Activated CD8-positive, alpha-beta memory T cell treated with anti-CD3 and anti-CD28 coated beads, Interleukin-2, amount 50 U/mL, for 24 hours (primary cell): ENCODE data around the gene PRKAA1.
A peak's percentile ranks its signal among the peaks of the same experiment; 100 is the strongest.

Experiments used
- DNase-seq: peaks from one replicate; pipeline ENCODE4 v3.0.0-alpha.2; 2020; ENCODE audit errors: extremely low read depth

The PRKAA1 gene

DNA sequence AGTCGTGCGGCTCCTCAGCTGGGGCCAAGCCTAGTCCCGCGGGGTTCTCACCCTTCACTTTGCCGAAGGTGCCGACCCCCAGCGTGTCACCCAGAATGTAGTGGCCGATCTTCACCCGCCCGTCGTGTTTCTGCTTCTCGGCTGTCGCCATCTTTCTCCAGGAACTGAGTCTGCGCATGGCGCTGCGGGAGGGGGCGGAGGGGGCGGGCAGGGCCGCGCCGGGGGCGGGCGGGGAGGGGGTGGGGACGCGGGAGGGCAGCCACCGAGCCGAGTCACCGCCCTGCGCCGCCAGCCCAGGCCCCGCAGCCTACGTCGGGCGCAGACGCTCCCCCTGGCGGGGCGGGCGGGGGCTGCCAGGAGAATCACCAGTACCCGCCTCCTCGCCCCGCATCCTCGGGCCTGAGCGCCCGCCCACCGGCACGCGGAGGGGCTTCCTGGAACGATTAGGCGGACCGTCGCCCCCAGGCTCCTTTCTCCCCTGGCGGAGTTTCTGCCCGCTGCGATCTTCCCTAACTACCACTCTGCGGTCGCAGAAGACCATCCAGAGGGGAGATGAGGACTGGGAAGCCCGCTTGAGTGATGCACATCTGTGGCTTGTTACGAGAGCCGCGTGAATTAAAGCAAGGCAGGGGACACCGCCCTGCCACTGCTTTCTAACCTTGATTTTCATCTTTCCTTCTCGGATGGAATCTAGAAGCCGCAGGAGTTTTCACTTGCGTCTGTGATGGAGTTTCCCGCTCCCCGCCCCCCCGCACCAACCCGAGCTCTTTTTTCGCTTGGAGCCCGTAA lies at the start of gene PRKAA1:
PRKAA1 (minus strand) TSS at position 363 of the 789 bp plus-strand sequence; CDS start at position 178, 185 bp downstream.
- DNase-seq, result peak; percentile 52

DNA sequence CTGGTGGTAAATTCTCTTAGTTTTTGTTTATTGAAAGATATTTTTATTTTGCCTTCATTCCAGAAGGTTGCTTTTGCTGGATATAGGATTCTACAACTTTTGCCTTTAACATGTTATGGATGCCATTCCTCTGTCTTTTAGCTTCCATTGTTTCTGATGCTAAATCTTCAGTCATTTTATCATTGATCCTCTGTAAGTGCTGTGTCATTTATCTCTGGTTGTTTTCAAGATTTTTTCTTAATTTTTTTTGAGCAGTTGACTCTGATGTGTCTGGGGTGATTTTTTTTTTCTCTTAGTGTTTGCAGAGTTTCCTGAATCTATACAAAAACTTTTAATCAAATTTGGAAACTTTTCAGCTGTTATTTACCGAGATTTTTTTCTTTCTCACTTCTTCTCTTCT lies 49.4 kb upstream of the PRKAA1 start:
- no peak for DNase-seq

DNA sequence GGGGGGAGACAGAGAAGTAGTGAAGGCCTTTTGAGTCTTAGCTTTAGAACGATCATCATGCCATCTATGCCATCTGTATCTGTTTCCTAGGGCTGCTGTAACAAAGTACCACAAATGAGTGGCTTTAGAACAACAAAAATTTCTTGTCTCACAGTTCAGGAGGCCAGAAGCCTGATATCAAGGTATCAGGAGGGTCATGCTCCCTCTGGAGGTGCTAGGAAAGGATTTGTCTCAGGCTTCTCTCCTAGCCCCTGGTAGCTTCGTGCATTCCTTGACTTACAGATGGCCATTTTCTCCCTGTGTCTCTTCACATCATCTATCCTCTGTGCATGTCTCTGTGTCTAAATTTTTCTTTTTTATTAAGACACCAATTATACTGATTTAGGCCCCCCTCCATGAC lies 48.2 kb upstream of the PRKAA1 start:
- DNase-seq, result no peak

DNA sequence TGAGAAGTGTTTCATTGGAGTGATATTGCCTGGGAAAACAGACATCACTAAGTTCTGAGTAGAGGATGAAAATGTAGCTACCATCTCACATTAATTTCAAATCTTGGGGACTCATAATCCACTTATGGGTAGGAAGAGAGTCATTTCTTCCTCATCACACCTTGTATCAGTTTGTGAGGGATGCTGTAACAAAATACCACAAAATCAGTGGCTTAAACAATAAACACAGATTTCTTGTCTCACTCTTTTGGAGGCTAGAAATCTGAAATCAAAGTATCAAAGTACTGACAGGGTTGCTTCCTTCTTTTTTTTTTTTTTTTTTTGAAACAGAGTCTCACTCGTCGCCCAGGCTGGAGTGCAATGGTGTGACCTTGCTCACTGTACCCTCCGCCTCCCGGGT lies 46.4 kb upstream of the PRKAA1 start:
- DNase-seq, result no peak

DNA sequence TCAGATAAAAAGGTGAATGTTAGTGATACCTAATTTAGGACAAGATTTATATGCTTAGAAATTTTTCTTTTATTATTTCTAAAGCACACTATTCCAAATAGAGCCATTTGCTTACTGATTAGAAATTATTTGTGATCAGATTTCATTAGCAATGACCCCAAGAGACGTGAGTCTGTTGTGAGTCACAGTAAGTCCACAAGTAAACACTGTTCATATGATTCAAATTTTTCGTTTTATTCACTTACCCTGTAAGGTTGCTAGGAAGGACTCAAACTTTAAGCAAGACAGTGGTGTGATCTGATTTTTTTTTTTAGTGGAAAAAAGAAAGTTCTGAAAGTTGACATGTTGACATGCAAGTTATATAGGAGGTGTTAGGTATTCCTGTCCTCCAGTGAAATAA lies 44.2 kb upstream of the PRKAA1 start:
- no peak for DNase-seq

DNA sequence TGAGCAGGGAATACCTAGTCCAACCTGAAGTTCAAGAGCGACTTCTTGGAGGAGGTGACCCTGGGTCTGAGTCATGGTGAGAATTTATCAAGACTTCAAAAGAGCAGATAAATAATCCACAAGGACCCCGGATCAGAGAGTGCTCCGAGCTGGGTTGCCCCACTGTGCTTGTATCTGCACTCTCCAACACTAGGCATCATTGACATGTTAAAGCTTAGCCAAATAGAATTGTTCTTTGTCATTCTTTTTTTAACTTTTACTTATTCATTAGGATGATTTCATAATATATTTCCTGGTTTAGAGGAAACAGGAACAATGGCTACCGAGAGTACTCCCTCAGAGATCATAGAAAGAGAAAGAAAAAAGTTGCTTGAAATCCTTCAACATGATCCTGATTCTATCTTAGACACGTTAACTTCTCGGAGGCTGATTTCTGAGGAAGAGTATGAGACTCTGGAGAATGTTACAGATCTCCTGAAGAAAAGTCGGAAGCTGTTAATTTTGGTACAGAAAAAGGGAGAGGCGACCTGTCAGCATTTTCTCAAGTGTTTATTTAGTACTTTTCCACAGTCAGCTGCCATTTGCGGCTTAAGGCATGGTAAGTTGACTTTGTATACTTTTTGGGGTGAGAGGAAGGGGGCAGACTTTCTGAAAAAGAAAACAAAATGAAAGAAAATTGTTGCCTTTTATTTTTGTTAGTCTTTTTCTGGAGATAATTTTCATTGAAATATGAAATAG lies 43.1 kb upstream of the PRKAA1 start, which contains the start of gene CARD6:
CARD6 (plus strand) TSS at position 300 of the 738 bp plus-strand sequence; CDS start at position 316, 16 bp downstream.
- DNase-seq, result no peak

DNA sequence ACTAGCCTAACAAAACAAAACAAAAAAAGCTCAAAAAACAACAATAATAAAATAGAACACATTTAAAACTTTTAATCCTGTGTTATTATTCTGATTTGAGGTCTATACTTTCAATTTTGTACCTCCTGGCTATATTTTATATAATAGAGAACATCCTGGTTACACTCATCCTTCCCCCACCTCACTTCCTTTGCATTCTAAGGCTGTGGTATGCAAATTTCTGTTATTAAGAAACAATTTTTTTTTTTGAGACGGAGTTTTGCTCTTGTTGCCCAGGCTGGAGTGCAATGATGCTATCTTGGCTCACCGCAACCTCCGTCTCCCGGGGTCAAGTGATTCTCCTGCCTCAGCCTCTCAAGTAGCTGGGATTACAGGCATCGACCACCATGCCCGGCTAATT lies 39.9 kb upstream of the PRKAA1 start:
- no peak for DNase-seq

DNA sequence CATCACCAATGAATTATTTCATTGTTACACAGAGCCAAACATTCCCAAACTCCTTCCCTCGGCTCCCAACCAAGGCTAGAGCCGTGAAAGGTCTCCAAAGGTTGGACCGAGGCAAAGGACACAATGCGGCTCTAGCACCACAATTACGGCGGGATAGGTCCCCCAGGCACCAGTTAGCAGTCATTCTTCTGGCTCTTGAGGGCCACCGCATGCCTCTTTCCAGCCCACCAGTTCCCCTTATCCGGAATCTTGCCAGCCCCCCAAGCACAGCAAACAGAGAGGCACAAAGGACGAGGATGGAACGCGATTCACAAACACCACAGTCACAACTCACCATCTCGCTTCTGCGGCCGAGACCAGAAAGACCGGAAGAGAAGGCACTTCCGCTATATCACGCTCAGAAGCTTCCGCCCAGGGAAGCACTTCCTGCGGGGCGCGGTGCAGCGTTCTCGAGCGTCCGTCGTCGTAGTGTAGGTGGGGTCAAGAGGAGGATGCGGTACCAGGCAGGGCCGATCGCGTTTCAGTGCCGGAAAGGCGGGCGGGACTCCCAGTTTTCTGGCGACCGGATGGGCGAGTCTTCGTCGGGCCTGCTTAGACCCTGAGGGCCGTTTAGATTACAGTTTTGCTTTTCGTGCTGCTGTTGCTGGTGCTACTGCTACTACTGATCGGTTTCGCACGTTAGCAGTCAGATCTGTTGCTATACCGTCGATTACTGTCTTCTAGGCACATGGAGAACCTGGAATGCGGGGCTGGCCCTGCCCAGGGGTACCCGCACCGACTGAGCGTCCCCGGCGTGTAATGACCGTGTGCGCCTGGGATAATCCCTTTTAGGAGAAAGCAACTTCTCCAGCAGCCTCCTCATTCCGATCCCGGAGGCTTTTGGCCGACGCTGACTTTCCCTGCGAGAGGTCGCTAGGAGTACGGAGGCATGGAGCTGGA lies 36.9 kb upstream of the PRKAA1 start, which contains the start of gene RPL37:
RPL37 (minus strand) TSS at position 374 of the 939 bp plus-strand sequence; CDS start at position 337, 37 bp downstream.
- peak; percentile 83 for DNase-seq

DNA sequence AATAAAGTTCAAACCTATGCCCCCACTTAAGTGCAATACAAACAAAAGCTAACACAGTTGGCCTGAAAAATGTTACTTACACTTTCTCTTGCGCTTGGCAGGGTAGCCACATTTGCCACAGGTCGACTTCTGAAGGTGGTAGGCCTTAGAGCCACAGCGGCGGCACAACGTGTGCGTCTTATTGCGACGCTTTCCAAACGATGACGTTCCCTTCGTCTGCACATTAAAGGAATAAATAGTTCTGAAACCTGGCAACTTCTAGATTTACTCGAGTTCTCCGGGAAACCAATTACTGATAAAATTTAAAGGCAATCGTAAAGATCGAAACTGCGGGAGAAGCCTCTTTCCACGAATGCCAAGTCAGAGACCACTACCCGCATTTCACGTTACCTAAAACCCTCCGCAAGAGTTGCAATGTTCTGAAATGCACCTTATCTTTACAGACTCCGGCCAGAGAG lies 36.2 kb upstream of the PRKAA1 start:
- DNase-seq, result no peak

DNA sequence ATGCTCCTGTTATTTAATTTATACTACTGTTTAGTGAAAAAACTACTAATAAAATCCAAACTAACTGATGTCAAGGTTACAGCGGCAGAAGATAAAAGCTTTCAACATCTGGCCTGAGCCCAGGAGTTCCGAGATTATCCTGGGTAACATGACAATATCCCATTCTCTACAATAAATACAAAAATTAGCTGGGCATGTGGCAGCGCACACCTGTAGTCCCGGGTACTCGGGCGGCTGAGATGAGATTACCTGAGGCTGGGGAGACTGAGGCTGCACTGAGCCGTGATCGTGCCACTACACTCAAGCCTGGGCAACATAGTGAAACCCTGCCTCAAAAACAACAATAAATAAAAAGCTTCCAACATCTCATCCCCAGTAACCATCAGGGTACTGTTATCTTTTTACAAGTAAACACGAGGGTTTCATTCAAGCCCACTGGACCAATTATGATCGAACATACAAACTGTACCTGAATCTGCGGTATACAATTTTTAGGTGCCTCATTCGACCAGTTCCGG lies 35.6 kb upstream of the PRKAA1 start:
- DNase-seq, result no peak

DNA sequence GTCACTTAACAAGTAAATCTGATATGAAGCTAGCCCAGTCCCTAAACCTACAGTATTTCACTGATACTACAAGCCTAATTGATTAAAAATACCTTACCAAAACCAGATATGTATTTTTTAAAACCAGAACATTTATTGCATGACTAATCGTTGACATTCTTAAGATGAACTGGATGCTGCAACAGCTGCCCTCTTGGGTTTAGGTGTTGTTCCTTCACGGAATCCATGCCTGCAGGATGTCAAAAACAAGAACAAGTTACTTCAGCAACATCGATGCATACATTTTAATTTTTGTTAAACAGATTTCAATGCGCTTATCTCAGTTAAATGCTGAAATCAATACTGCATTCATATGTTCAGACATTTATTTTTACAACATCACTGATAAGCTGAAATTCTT lies 34.2 kb upstream of the PRKAA1 start:
- no peak for DNase-seq

DNA sequence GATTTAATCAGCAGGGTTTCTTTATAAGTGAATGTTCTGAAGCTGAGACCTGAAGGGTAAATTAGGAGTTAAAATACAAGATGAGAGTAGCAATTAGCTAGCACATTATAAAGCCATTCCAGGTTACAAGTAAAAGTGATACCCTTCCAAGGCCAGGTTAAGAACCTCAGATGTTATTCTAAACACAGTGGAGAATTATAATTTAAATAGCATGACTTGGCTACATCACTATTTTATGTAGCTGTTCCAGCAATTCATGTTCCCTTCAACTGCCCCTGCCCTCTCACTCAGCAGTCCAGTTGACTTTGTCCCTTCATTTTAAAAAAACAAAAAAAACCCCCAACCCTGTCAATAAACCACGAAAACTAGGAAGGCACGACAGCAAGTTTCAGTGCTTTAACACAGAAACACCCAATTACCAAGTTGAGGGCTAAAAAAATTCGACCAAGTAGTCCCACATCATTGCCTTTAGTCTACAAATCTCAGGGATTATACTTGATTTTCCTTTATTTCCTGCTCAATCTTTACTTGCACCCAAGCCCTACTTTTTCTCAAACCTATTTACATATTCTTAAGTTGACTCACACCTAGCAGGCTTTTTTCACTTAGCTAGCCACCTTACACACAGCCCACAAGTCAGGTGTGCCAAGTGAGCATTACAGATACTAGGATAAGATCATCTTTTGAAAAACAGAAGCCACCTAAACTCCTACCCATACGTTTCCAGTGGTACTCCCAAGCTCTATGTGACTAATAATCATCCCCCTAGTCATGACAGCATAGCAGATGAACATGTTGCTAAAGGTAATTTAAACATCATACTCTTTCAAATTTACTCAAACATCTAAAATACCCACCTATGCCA lies 33.4 kb upstream of the PRKAA1 start:
- no peak for DNase-seq

DNA sequence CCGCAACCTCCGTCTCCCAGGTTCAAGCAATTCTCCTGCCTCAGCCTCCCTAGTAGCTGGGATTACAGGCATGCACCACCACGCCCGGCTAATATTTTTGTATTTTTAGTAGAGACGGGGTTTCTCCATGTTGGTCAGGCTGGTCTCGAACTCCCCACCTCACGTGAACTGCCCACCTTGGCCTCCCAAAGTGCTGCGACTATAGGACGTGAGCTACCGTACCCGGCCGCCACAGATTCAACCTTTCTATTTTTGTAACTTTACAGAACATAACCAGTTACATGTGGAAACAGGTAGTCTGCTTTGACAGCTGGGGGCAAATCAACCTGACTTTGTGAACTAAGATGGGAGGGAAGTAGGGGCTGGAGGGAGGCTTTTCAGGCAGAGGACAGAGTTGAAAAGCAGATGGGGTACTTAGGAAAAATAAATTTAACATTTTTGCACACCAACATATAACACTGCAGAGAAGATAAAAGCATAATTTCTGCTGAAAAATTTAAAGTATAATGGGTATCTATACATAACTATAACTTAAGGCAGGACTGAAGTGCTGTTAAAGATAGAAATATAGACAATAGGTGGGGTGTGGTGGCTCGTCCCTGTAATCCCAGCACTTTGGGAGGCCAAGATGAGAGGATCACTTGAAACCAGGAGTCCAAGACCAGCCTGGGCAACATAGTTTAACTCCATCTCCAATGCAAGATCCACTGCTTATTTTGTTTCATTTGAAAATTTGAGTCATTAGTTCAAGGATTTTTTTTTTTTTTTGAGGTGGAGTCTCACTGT lies 31.8 kb upstream of the PRKAA1 start:
- no peak for DNase-seq

DNA sequence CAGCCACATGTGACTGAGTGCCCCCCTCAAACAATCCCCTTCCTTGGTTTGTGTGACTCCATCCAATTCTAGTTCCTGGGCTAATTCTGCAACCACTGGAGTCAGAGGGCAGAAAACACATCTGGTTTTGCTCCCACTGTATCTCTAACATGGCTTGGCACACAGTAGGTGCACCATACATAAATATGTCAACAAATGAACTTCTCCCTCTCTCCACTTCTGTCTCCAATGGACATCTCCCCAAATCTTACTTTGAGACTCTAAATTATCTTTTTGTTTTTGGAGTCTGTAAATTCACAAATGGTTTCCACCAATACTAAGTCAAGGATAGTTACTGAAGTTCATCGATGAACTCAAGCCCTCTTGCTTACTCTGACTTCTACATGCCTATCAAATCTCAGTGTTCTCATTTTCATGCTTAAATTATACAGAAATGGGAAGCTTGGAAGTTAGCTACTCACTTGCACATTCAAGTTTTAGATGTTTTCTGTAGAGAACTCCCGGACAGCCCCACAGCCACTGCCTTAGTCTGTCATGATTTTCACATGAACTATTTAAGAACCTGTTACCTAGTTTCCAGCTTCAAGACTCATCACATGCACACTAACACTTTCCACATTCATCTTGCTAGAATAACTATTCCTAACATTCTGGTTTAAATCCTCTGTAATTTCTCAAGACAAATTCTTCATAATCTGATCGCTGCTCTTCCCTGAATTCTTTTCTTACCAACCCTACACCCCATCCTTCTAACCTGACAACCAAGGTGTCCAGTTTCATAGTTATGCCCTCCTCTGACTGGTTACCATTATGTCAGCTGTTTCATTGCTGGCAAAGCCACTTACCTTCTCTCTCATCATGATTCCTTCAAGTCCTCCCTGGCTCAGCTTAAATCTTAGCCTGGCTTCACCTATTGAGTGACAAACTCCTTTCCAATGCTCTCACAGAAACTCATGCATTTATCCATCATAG lies 30.8 kb upstream of the PRKAA1 start:
- no peak for DNase-seq

DNA sequence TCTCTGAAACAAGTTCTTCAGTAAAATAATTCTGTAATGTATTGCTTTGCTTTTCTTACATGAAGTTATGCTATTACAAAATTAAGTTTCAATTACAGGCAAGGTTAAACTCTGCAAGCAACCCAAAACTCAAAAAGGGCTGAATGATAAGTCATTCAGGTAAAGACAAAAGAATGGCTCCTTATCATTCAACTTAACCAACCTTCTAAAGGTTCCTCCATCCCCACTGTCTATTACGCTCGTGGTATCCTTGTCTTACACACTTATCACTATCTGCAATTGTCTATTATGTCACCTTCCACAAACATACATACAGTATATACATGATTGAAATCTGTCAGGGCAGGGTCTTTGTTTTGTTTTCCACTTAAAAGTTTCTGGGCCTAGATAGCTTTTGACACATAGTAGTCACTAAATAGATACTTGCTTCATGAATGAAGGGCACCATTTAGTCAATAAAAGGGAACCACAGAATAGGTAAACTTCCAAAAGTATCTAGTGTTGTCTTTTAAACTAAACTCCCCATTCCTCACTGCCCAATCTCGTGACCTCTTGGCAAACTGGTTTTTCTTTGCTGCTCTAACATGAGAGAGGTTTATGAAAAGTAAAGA lies 30.0 kb upstream of the PRKAA1 start:
- no peak for DNase-seq

DNA sequence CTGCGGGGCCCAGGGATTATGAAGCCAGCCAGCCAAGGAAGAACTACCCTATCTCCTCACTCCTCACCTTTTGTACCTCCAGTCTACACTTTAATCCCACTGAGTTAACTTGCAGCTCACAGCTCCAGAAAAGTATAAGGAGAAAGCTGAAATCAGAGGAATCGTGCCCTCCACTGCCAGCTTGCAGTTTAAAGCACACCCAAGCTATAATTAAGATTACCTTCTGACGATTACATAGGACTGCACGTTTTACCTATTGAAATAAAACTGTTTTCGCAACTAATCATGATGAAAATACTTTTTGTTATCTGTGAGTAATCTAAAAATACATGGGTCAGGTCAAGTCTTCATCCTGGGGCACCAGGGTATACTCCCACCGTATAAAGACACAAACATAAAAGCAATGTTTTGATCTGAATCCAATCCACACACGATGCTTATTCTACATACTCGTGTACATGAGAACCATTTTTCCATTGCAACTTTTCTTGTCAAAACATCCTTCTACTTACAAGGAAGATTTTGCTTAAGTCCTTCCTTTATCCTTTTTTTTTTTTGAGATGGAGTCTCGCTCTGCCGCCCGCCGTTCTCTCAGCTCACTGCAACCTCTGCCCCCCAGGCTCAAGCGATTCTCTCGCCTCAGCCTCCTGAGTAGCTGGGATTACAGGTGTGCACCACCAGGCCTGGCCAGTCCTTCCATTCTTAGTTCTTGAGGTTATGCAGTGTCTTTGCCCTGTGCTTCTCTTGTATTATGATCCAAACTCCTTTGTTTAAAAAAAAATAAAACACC lies 29.2 kb upstream of the PRKAA1 start:
- DNase-seq, result no peak

DNA sequence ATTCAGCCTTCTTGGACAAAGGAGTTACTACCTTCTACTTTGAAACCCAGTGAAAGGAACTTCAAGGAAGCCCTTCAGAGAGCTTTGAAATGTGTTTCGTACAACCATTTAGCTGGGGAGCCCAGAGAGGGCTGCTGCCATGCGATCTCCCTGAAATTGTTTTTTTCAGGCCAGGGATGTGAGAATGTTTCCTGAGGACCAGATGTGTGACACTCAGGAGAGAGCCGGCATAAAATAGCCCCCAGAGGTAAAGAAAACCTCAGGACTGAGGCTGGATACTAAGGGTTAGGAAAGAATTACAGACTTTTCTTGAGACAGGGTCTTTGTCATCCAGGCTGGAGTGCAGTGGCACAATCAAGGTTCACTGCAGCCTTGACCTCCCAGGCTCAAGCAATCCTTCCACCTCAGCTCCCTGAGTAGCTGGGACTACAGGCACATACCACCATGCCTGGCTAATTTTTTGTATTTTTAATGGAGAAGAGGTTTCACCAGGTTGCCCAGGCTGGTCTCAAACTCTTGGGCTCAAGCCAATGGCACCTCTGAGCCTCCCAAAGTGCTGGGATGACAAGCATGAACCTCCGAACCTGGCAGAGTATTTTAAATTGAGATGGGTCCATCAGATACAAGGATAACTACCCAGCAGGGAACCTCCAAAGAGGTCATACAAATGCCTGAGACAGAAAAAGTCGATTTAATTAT lies 28.5 kb upstream of the PRKAA1 start:
- DNase-seq, result no peak
